ENCODE data around the gene ADPRS.

- TF ChIP-seq CTCF (IDR thresholded peaks at IDR 0.05) (no peak), POLR2A (IDR thresholded peaks at IDR 0.05) (no peak), POLR2AphosphoS5 (IDR thresholded peaks at IDR 0.05) (no peak)
Measured at GRCh38 chr1:36091698-36092097, 3.0 kb downstream of the ADPRS start.
